Parathyroid adenoma (tissue), 2 donors: Measurements from ENCODE around the gene ONECUT3.

ENCODE experiments used
- H2AFZ ChIP-seq: fragments of 300-600 bp; sonication (generic); one replicate; pipeline ENCODE4 v1.7.0; 2017; ENCODE audit warnings: antibody characterized with exemption, mild to moderate bottlenecking
- H3K27ac ChIP-seq: fragments of 300-600 bp; sonication (generic); one replicate; pipeline ENCODE4 v1.7.0; 2017
- H3K27me3 ChIP-seq: fragments of 300-600 bp; sonication (generic); one replicate; pipeline ENCODE4 v1.7.0; 2017; ENCODE audit warnings: low read length; ENCODE audit not compliant: control insufficient read depth, insufficient read depth
- H3K36me3 ChIP-seq: fragments of 300-600 bp; sonication (generic); one replicate; pipeline ENCODE4 v1.7.0; 2017; ENCODE audit warnings: low read length; ENCODE audit not compliant: control insufficient read depth, insufficient read depth
- H3K4me1 ChIP-seq: fragments of 300-600 bp; sonication (generic); one replicate; pipeline ENCODE4 v1.7.0; 2017; ENCODE audit warnings: control low read depth
- H3K4me2 ChIP-seq: fragments of 300-600 bp; sonication (generic); one replicate; pipeline ENCODE4 v1.7.0; 2017; ENCODE audit warnings: low read length
- H3K4me3 ChIP-seq: fragments of 300-600 bp; sonication (generic); one replicate; pipeline ENCODE4 v1.7.0; 2017; ENCODE audit warnings: low read depth, low read length
- H3K79me2 ChIP-seq: fragments of 300-600 bp; sonication (generic); one replicate; pipeline ENCODE4 v1.7.0; 2017; ENCODE audit warnings: control low read depth
- H3K9ac ChIP-seq: fragments of 300-600 bp; sonication (generic); one replicate; pipeline ENCODE4 v1.7.0; 2017; ENCODE audit warnings: mild to moderate bottlenecking
- H3K9me3 ChIP-seq: fragments of 300-600 bp; sonication (generic); one replicate; pipeline ENCODE4 v1.7.0; 2017; ENCODE audit warnings: low read length; ENCODE audit not compliant: control insufficient read depth
- TF ChIP-seq, protein P1 (sequence below): fragments of 300-600 bp; sonication (generic); IDR thresholded peaks from one replicate; pipeline ENCODE4 v1.7.0; 2017; ENCODE audit warnings: antibody characterized with exemption, mild to moderate bottlenecking
- donor health status: primary hyperparathyroidism.

The ONECUT3 gene

DNA sequence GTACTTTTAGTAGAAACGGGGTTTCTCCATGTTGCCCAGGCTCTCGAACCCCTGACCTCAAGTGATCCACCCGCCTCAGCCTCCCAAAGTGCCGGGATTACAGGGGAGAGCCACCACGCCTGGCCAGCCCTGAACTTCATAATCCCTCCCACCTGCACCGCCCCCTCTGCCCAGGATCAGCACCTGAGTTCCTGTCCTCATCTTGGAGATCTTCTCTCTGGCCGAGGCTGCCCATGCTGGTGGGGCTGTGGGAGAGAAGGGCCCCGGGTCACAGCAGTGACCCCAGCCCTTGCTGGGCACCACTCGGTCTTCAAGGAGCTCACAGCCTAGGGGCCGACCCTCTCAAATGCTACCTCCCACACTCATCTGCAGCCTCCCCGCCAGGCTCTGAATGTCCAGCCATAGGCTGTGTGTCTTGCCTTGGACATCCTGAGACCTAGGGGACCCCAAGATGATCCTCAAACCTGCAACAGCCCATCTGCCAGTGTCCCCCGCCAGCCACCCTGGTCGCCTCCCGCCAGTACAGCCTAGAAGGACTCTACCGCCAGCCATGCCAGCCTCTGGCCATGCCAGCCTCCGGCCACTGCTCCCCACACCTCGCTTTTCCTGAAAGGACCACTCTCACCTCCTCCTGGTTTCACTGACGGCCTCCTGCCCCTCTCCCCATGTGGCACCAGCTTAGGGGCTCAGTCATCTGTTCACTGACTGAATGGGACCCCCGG is 57.3 kb downstream of the ONECUT3 start:
- Histone ChIP-seq H3K4me1 (peaks cover 4% of the 10 kb centered on the region), H3K9me3 (no peaks in the 10 kb centered on the region), H3K4me2 (no peak overlapping the region), H2AFZ (no peak overlapping the region), H3K27ac (no peak overlapping the region), H3K36me3 (no peaks in the 10 kb centered on the region), H3K27me3 (no peaks in the 10 kb centered on the region), H3K9ac (no peak overlapping the region), H3K4me3 (no peak overlapping the region), H3K79me2 (no peaks in the 10 kb centered on the region)
- TF ChIP-seq, protein P1, sequence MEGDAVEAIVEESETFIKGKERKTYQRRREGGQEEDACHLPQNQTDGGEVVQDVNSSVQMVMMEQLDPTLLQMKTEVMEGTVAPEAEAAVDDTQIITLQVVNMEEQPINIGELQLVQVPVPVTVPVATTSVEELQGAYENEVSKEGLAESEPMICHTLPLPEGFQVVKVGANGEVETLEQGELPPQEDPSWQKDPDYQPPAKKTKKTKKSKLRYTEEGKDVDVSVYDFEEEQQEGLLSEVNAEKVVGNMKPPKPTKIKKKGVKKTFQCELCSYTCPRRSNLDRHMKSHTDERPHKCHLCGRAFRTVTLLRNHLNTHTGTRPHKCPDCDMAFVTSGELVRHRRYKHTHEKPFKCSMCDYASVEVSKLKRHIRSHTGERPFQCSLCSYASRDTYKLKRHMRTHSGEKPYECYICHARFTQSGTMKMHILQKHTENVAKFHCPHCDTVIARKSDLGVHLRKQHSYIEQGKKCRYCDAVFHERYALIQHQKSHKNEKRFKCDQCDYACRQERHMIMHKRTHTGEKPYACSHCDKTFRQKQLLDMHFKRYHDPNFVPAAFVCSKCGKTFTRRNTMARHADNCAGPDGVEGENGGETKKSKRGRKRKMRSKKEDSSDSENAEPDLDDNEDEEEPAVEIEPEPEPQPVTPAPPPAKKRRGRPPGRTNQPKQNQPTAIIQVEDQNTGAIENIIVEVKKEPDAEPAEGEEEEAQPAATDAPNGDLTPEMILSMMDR, result no peak

DNA sequence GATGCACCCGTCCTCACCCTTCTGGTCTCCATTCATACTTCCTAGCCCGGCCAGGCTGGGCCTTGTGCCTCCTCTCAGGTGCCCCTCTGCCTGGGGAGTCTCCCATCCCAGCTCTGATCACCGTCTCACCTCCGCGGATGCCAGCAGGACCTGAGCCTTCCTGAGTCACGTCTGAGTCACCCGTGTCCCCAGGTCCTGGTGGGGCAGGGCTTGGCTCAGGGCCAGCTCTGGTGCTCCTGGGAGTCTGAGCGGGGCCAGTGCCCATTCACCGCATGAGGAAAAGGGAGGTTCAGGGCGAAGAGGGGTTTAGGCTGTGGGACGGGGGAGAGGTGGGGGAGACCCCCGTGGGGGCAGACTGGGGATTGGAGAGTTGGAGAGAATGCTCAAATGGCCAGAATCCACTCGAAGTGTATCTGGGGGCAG is 58.2 kb downstream of the ONECUT3 start:
- Histone ChIP-seq H2AFZ (peak overlapping the region; percentile 38), H3K79me2 (no peaks in the 10 kb centered on the region), H3K4me1 (peaks cover 4% of the 10 kb centered on the region), H3K4me3 (no peak overlapping the region), H3K27ac (no peak overlapping the region), H3K36me3 (no peaks in the 10 kb centered on the region), H3K27me3 (no peaks in the 10 kb centered on the region), H3K9ac (no peak overlapping the region), H3K9me3 (no peaks in the 10 kb centered on the region), H3K4me2 (no peak overlapping the region)
- TF ChIP-seq, protein P1, result no peak

DNA sequence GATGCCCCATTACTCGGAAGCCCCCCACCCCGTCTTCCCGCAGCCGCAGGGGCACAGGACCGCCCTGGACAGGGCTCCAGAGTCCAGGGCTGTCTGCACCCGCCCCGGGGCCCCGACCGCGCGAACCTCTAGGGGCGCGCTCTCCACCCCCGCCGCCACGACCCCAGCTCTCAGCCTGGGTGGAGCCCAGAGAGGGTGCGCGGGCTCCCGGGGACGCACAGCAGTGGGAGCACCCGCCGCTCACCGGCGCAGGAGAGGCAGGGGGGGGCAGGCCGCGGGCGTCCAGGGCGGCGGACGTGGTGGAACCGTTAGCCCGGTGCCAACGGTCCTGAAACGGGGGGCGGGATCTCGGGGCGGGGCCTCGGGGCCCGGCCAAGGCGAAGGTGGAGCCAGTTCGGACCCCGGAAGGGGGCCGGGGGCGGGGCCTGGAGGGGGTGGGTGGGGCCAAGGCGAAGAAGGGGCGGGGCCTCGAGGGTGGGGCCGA is 58.7 kb downstream of the ONECUT3 start, which contains the start of gene ATP8B3:
Gene ATP8B3 (minus strand): TSS at position 335 of the 484 bp plus-strand sequence. CDS start 540 bp downstream, outside the sequence.
- Histone ChIP-seq H3K4me1 (peaks cover 4% of the 10 kb centered on the region), H2AFZ (peak within 1 kb of the TSS; percentile 91), H3K4me2 (peak within 1 kb of the TSS; percentile 96), H3K27me3 (no peaks in the 10 kb centered on the region), H3K27ac (no peak within 1 kb of the TSS), H3K4me3 (peak within 1 kb of the TSS; percentile 67), H3K79me2 (no peaks in the 10 kb centered on the region), H3K9me3 (no peaks in the 10 kb centered on the region), H3K36me3 (no peaks in the 10 kb centered on the region), H3K9ac (no peak within 1 kb of the TSS)
- TF ChIP-seq, protein P1, result no peak

DNA sequence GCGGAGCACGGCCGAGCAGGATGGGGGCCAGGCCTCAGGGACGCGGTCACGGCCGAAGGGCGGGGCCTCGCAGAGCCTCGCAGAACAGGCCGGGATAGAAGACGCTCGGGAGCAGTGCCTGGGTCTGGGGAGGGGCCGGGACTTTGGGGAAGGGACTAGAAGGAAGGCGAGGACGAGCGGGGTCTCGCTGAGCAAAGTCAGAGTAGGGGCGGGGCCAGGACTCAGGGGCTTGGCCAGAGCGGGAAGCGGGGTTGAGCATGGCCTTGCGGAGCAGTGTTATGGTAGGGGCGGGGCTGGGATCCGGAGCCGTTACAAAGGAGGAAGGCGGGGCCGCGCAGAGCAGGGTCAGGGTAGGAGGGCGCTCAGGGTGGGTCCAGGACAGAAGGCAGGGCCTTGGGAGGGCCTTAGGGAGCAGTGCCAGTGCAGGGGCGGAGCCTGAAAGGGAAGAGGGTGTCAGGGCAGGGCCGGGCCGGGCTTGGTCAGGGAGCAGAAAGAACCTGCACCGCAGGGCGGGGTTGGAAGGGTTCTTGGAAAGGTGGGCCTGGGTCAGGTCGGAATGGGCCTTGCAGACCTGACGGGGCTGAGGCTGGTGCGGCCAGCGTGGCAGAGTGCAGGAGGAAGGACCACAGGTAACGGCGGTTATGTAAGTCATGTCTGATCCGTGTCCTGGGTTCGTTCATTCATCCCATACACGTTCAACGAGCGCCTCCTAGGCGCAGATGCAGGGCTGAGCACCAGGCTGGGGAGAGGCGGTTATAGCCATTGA is 59.3 kb downstream of the ONECUT3 start:
- no peaks in the 10 kb centered on the region for H3K79me2 ChIP-seq
- no peak overlapping the region for H3K27ac ChIP-seq
- TF ChIP-seq, protein P1, result peak; percentile 32
- no peaks in the 10 kb centered on the region for H3K9me3 ChIP-seq
- no peaks in the 10 kb centered on the region for H3K27me3 ChIP-seq
- H2AFZ ChIP-seq, result peak overlapping the region; percentile 91
- H3K36me3 ChIP-seq, result no peaks in the 10 kb centered on the region
- peak overlapping the region; percentile 67 for H3K4me3 ChIP-seq
- peak overlapping the region; percentile 96 for H3K4me2 ChIP-seq
- H3K4me1 ChIP-seq, result peaks cover 4% of the 10 kb centered on the region
- no peak overlapping the region for H3K9ac ChIP-seq
